GM10266 (cell line): ENCODE results near the gene SH3RF2.
"Not testable (repeated sequence)": the region's sequence is repeated elsewhere in the genome, so short reads cannot be mapped to it uniquely, and the experiment has no call there.

Source experiments
- DNase-seq: peaks from one replicate; pipeline ENCODE4 v3.0.0; 2012; ENCODE audit errors: extremely low spot score
- CTCF ChIP-seq: IDR thresholded peaks from 2 replicates; pipeline ENCODE4 v1.5.1; 2012; ENCODE audit warnings: mild to moderate bottlenecking, low read depth; ENCODE audit not compliant: control insufficient read depth, insufficient read depth; ENCODE audit errors: missing control alignments

The SH3RF2 gene

GRCh38 chr5:146003852-146004251 is 67.5 kb downstream of the SH3RF2 start:
- DNase-seq: no peak
- no peak for TF ChIP-seq CTCF

- no peak for DNase-seq
- no peak for TF ChIP-seq CTCF
Measured at GRCh38 chr5:146005264-146005663, 68.9 kb downstream of the SH3RF2 start.

GRCh38 chr5:146005723-146006122 is 69.3 kb downstream of the SH3RF2 start:
- DNase-seq: no peak
- TF ChIP-seq CTCF: no peak

GRCh38 chr5:146006470-146007190 is 70.3 kb downstream of the SH3RF2 start:
- DNase-seq: no peak
- no peak for TF ChIP-seq CTCF

- no peak for DNase-seq
- no peak for TF ChIP-seq CTCF
Measured at GRCh38 chr5:146007270-146007669, 70.9 kb downstream of the SH3RF2 start.

- DNase-seq: no peak
- TF ChIP-seq CTCF: no peak
Measured at GRCh38 chr5:146007989-146008388, 71.6 kb downstream of the SH3RF2 start.

GRCh38 chr5:146009020-146009419 is 72.6 kb downstream of the SH3RF2 start:
- no peak for DNase-seq
- TF ChIP-seq CTCF: no peak

GRCh38 chr5:146010447-146010846 is 74.1 kb downstream of the SH3RF2 start:
- DNase-seq: not testable (repeated sequence)
